Fibroblast of lung (primary cell): ENCODE data around the gene GABBR2.

Source experiments
- CTCF ChIP-seq, 2 donors: IDR thresholded peaks in 1 of 2; conservative IDR thresholded peaks in 1 of 2; 1 replicate in 1 of 2; 2 replicates in 1 of 2; pipeline ENCODE4 v1.5.1; 2011 to 2012; ENCODE audit warnings: low read length in 2 of 2, control low read depth in 1 of 2, inconsistent platforms in 1 of 2, low read depth in 1 of 2, mild to moderate bottlenecking in 1 of 2
- EZH2 ChIP-seq: IDR thresholded peaks from 2 replicates; pipeline ENCODE4 v1.5.1; 2012; ENCODE audit warnings: low read length, control low read depth, mild to moderate bottlenecking; ENCODE audit errors: missing control alignments

DNA sequence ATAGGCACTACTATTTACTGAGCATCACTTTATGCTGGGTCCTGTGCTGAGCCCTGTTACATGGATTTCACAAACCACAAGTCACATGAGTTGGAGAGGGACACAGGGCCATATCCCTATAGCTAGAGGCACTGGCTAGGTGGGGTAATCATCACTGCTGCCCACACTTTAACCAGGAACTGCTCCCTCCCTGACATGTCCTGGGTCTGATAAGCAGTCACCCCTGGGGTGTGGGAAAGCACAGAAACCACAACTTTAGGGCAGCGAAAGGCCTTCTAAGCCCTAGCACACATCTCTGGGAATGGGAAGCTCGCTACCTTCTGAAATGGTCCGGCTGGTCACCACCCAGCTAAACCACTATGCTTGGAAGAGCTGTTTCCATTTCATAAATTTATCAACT is 468.3 kb downstream of the GABBR2 start:
- TF ChIP-seq CTCF (conservative IDR thresholded peaks at IDR 0.05 in 1 of 2, IDR thresholded peaks at IDR 0.05 in 1 of 2; ENCODE audit: low read depth in 1 of 2, low read length in 2 of 2) (no peak), EZH2 (no peak)
